ENCODE data around the gene PRDM16.
A peak's percentile ranks its signal among the peaks of the same experiment; 100 is the strongest.

The PRDM16 gene

DNA sequence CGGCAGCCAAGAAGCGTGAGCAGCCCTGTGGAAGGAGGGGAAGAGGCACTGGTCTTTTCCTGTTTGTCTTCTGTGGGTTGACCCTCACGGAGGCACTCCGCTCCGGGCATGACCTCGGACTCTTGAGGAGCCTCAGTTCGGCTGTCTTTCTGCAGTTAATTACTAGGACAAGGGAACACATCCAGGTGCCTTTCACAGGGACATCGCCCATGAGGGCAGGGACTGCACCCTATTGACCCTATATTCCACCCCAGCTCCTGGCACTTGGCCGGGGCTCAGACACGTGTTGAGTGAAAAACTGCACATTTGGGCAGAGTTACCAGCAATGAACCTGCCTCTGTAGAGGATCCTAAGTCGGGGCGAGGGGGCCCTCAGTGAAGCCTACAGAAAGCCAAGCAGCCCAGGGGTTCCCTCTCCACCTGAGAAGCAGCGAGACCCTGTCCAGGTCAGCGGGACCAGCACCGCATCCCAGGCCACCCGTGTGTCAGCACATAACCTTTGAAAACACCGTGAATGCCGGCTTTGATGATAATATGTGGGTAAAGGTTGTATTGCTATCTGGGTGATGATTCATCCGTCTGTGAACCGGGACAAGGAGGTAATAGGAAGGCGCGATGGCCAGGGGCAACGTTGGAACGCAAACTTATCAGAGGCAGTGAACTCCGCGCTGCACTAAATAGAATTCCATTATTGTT, 224.0 kb downstream of the PRDM16 start:
- DNase-seq, result no peak

GRCh38 chr1:3293563-3294080, 224.6 kb downstream of the PRDM16 start:
- DNase-seq, result no peak

DNA sequence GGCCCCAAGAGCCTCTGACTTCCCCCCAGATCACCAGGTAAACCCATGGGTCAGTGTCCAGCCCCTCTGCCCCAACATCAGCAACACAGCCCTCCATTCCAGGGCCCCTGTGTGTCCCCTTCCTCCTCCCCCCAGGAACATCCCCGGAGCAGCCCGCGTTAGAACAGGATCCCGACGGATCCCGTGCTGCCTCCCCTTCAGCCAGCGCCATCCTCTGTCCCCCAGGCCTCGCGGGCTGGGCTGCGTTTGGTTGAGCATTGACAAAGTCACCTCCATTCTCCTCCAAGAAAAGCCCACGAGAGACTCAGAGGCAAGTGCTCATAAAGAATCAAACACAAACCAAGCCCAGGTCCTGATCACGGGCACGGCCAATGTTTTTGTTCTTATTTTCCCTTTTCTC, 225.4 kb downstream of the PRDM16 start:
- no peak for DNase-seq

DNA sequence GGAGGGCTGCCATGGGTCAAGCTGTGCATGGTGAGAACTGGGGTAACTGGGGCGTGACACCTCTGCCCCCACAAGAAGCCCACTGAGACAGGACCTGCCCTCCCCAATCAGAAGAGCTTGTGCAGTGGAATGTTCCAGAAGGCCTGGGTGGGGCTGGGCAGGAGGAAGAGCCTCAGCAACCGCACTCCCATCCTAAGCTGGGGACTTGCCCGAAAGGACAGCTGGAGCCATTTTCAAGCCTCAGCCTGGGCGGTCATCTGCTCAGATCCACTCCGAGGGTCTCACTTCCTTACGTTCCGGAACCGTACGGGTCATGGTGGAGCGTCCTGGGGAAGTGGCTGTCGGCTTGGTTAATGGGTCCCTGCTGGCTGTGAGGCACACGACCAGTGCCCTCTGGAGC, 226.8 kb downstream of the PRDM16 start:
- DNase-seq, result no peak

- no peak for DNase-seq
Measured at GRCh38 chr1:3296326-3296725, 227.3 kb downstream of the PRDM16 start.

DNA sequence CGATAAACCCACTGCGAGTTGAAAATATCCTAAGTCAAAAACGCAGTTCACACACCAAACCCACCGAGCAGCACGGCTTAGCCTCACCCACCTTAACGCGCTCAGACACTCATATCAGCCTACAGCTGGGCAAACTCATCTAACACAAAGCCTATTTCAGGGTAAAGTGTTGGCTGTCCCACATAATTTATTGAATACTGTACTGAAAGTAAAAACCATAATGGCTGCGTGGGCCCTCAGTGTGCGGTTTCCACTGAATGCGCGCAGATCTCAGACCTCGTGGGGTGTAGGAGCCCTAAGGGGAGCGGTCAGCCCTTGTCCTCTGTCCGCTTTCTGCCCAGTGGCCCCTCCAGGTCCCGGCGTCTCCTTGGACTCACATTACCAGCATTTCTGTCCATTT, 227.8 kb downstream of the PRDM16 start:
- DNase-seq, result no peak

- DNase-seq, result no peak
Measured at GRCh38 chr1:3297756-3298155, 228.8 kb downstream of the PRDM16 start.

DNA sequence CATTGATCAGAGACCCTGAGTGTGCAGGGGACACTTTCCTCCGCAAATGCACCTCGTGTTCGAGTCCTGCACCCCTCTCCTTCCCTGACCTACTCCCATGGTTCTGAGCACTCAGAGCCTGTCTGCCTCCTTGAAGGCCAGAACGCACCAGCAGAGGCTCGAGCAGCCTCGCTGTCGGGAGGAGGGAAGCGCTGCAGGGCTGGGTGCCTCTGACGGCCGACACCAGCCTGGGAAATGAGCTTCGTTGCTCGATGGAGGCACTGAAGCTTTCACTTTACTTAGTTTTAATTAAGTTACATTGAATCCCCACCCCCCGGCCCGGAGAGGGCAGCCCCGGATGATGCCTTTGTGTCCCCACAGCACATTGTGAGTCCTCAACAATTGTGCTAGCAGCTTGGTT, 229.2 kb downstream of the PRDM16 start:
- no peak for DNase-seq

DNA sequence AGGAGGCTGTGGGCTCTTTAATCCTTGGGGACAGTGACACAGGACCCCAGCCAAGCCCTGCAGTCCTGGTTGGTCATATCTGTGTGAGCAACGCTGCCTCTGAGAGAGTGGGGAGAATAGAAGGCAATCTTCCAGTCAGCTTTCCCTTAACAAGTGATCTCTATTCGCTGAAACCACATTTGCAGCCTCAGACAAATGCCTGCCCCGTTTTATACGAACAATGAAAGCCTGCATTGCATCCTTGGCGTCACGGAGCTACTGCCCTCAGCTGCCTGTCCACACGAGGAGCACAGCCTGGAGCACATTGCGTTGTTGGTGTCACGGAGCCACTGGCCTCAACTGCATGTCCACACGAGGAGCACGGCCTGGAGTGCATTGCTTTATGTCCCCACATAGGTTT, 235.2 kb downstream of the PRDM16 start:
- DNase-seq, result no peak

DNA sequence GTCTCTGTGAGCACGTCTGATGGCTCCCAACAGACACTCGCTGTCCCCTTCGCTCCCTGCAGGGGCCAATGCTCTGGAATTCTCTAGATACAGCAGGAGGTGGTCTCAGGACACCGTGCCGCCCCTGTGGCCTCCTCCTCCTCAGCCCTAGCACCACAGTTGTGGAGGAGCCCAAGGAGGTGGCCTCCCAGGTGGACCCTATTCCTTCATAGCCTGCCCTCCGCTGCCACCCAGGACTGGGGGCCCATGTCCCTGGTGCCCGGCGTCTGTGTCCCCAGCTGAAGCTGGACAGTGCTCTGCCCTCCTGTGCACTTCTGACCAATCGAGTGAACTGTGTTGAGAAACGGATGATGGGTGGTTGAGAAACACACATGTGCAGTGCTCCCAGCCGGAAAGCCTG, 235.7 kb downstream of the PRDM16 start:
- no peak for DNase-seq

DNA sequence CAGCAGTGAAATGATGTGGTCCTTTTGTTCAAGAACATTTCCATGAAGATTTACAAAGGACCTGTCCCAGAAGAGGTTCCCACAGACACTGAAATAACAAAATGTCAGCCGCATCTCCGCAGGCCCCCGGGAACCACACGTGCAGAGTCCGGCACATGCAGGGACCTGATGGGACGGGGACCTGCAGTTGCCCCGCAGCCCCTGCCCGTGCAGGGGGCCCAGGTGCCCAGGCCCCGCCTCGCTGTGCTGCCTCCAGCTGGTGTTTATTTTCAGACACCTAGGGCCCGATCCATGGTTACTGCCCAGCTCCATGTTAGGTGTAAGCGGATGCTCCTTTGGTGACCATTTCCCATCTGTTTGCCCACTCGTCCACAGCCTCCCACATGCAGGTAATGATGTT, 236.2 kb downstream of the PRDM16 start:
- DNase-seq, result no peak

GRCh38 chr1:3306583-3307291, 237.7 kb downstream of the PRDM16 start:
- no peak for DNase-seq

GRCh38 chr1:3307359-3307758, 238.4 kb downstream of the PRDM16 start:
- DNase-seq, result no peak

- no peak for DNase-seq
Measured at GRCh38 chr1:3308053-3308452, 239.1 kb downstream of the PRDM16 start.

- no peak for DNase-seq
Measured at GRCh38 chr1:3310718-3311400, 241.9 kb downstream of the PRDM16 start.

- no peak for DNase-seq
Measured at GRCh38 chr1:3311711-3312110, 242.7 kb downstream of the PRDM16 start.

DNA sequence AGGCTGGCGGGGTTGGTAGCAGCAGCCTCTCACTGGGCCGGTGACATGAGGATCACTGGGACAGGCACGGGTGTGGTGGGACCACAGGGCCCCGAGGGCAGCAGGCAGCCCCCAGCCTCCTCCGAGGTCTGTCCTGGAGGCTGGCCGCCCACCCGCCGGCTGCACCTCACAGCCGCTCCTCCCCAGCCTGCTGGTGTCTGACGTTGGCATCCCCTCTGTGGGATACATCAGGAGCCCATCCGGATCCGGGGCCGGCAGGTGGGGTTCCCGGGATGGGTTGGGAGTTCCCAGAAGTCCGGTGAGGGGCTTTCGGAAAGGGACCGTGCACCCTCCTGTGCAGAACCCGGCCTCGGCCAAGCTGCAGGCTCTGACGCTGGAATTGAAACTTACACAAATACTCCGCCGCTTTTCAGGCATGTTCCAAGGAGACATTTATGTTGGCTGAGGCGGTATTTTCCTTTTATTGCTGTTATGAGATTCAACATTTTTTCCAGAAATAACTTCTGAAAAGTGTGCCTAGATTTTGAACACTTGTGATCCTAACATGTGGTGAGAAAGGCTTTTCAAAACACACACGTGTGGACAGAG, 243.4 kb downstream of the PRDM16 start:
- no peak for DNase-seq

DNA sequence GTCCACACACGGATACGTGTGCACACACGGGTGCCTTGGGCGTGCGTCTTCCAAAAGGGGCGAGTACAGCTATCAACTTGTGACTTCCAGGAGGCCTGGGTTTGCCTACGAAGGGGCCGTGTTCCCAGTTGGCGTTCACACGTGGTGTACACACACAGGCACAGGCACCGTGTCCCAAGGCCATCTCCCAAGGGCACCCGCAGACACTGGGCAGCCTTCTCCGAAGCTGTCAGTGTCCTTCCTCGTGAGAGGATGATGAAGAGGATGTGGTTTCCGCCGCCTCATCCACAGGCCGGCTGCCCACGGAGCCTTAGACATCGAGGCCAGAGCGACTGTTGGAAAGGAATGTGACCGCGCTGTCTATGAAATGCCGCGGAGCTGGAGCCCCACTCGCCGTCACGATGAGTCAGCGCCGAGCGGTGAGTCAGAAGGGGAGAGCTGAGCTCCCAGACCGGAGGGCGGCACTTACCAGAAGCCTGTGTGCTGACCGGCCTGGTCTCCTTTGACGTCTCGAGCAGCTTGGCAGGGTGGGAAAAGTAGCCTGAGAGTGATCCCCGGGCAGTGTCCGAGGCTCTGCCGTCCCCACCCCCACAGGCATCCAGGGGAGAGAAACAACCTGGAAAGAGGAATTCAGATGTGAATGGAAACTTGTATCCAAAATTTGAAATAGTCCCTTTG, 244.0 kb downstream of the PRDM16 start:
- peak; percentile 58 for DNase-seq

DNA sequence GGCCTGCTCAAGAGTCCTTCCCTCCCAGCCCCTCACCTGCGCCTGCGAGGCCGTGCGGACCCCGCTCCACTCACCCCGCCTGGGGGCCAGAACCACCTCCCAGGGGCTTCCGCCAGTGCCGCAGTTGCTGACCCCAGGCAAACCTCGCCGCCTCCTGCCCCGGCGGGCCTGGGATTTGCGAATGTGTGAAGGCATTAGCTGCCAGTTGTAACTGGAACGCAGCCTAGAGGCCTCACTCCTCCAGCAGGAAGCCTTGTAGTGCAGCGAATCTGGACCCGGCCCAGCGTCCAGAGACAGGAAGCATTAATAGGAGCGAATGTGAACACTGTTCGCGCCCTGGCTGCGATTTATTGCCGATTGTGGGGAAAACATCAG, 244.6 kb downstream of the PRDM16 start:
- DNase-seq, result no peak

GRCh38 chr1:3314491-3315381, 245.7 kb downstream of the PRDM16 start:
- DNase-seq, result no peak

- DNase-seq, result no peak
Measured at GRCh38 chr1:3315399-3316339, 246.7 kb downstream of the PRDM16 start.

Measured in stimulated activated CD4-positive, alpha-beta T cell treated with anti-CD3 and anti-CD28 coated beads, Interleukin-12 subunit alpha, Interleukin-12 subunit beta, amount 100 ng/mL, for 4 hours (primary cell).